Suprapubic skin (tissue), 4 donors: ENCODE measurements around the gene PXYLP1. TPM values are rescaled to one million over a fixed set of nuclear protein-coding genes. Genes with fewer than 3 reads are reported as not detected.

Experiments used
- DNase-seq, 2 donors: peaks; one replicate each; pipeline ENCODE4 v3.0.0-alpha.2; 2019; ENCODE audit warnings: low spot score in 2 of 2
- H3K27ac ChIP-seq: fragments of 200-600 bp; sonication (generic); one replicate; pipeline ENCODE4 v1.5.1; 2019
- H3K27me3 ChIP-seq: fragments of 200-600 bp; sonication (generic); one replicate; pipeline ENCODE4 v1.5.1; 2019
- H3K36me3 ChIP-seq: fragments of 200-600 bp; sonication (generic); one replicate; pipeline ENCODE4 v1.5.1; 2019
- H3K4me1 ChIP-seq: fragments of 200-600 bp; sonication (generic); one replicate; pipeline ENCODE4 v1.5.1; 2019
- H3K4me3 ChIP-seq: fragments of 200-600 bp; sonication (generic); one replicate; pipeline ENCODE4 v1.5.1; 2019; ENCODE audit warnings: mild to moderate bottlenecking
- H3K9me3 ChIP-seq: fragments of 200-600 bp; sonication (generic); one replicate; pipeline ENCODE4 v1.5.1; 2019
- CTCF ChIP-seq, 2 donors: fragments of 200-600 bp in 1 of 2; fragments of 450-650 bp in 1 of 2; sonication (generic) in 1 of 2; IDR thresholded peaks; one replicate each; pipeline ENCODE4 v1.5.1; 2016 to 2019; ENCODE audit warnings: antibody characterized with exemption in 2 of 2, mild to moderate bottlenecking in 1 of 2, moderate library complexity in 1 of 2
- EP300 ChIP-seq: sonication (generic); formaldehyde crosslinking; IDR thresholded peaks from one replicate; pipeline ENCODE4 v1.6.1; 2017; ENCODE audit warnings: antibody characterized with exemption
- POLR2A ChIP-seq, 2 donors: fragments of 450-650 bp; IDR thresholded peaks; one replicate each; pipeline ENCODE4 v1.6.1; 2017; ENCODE audit warnings: antibody characterized with exemption in 2 of 2, mild to moderate bottlenecking in 2 of 2, moderate library complexity in 2 of 2
- POLR2AphosphoS5 ChIP-seq, 3 donors: sonication (generic); formaldehyde crosslinking; IDR thresholded peaks; one replicate each; pipeline ENCODE4 v1.6.1; 2017; ENCODE audit warnings: antibody characterized with exemption in 3 of 3
- WGBS: methylation state at CpG from one replicate; pipeline ENCODE4 v1.1.5; 2018; 5-methylcytosine and 5-hydroxymethylcytosine counted together
- total RNA-seq, 4 donors: library from RNA; depleted of rRNA; stranded (reverse); fragments of >200 nt; gene quantifications; one replicate each; pipeline ENCODE4 v1.1.0, GENCODE V29; 2016

PXYLP1 gene
- total RNA-seq, 4 donors from 2014 or later: 6.7 to 11.8 (median 9.5) TPM

- no peaks in the 10 kb centered on the region for H3K4me1 ChIP-seq
- no peak overlapping the region for H3K4me3 ChIP-seq
- no peaks in the 10 kb centered on the region for H3K36me3 ChIP-seq
- H3K27ac ChIP-seq: no peak overlapping the region
- 88% methylated on average over 4 of the region's 4 CpGs for WGBS
- no peaks in the 10 kb centered on the region for H3K9me3 ChIP-seq
- no peak for DNase-seq
- no peaks in the 10 kb centered on the region for H3K27me3 ChIP-seq
- TF ChIP-seq CTCF (IDR thresholded peaks at IDR 0.05) (no peak), POLR2AphosphoS5 (IDR thresholded peaks at IDR 0.05) (no peak), EP300 (no peak), POLR2A (IDR thresholded peaks at IDR 0.05) (no peak)
These were observed 19.2 kb downstream of the PXYLP1 start for GRCh38 chr3:141250828-141251227.

GRCh38 chr3:141253326-141253725, 21.7 kb downstream of the PXYLP1 start:
- Histone ChIP-seq H3K27ac (no peak overlapping the region), H3K9me3 (no peaks in the 10 kb centered on the region), H3K4me3 (no peak overlapping the region), H3K27me3 (no peaks in the 10 kb centered on the region), H3K36me3 (no peaks in the 10 kb centered on the region), H3K4me1 (no peaks in the 10 kb centered on the region)
- 92% methylated on average over 2 of the region's 2 CpGs for WGBS
- no peak for DNase-seq
- no peak for TF ChIP-seq EP300
- TF ChIP-seq POLR2A (IDR thresholded peaks at IDR 0.05): no peak
- TF ChIP-seq CTCF (IDR thresholded peaks at IDR 0.05): no peak
- TF ChIP-seq POLR2AphosphoS5 (IDR thresholded peaks at IDR 0.05): no peak

DNA sequence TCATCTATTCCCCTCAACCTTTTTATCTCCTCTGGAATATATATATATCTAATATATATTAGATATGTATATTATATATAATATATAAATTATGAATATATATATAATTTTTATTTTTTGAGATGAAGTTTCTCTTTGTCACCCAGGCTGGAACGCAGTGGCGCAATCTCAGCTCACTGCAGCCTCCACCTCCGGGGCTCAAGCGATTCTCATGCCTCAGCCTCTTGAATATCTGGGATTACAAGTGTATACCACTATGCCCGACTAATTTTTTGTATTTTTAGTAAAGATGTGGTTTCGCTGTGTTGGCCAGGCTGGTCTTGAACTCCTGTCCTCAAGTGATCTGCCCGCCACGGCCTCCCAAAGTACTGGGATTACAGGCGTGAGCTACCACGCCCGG, 22.2 kb downstream of the PXYLP1 start:
- DNase-seq: no peak
- no peaks in the 10 kb centered on the region for H3K27me3 ChIP-seq

GRCh38 chr3:141255137-141255845, 23.7 kb downstream of the PXYLP1 start:
- DNase-seq: no peak
- Histone ChIP-seq H3K4me1 (no peaks in the 10 kb centered on the region), H3K27me3 (no peaks in the 10 kb centered on the region), H3K36me3 (no peaks in the 10 kb centered on the region), H3K4me3 (no peak overlapping the region), H3K9me3 (no peaks in the 10 kb centered on the region), H3K27ac (no peak overlapping the region)
- WGBS: 78% methylated on average over 5 of the region's 5 CpGs
- TF ChIP-seq CTCF (IDR thresholded peaks at IDR 0.05) (no peak), POLR2A (IDR thresholded peaks at IDR 0.05) (no peak), EP300 (no peak), POLR2AphosphoS5 (IDR thresholded peaks at IDR 0.05) (no peak)

More for the DNA sequence above, 22.2 kb downstream of the PXYLP1 start:
- no peak for TF ChIP-seq POLR2AphosphoS5 (IDR thresholded peaks at IDR 0.05)
- Histone ChIP-seq H3K4me3 (no peak overlapping the region), H3K27ac (no peak overlapping the region), H3K4me1 (no peaks in the 10 kb centered on the region), H3K9me3 (no peaks in the 10 kb centered on the region), H3K36me3 (no peaks in the 10 kb centered on the region)
- 95% methylated on average over 11 of the region's 11 CpGs for WGBS

DNA sequence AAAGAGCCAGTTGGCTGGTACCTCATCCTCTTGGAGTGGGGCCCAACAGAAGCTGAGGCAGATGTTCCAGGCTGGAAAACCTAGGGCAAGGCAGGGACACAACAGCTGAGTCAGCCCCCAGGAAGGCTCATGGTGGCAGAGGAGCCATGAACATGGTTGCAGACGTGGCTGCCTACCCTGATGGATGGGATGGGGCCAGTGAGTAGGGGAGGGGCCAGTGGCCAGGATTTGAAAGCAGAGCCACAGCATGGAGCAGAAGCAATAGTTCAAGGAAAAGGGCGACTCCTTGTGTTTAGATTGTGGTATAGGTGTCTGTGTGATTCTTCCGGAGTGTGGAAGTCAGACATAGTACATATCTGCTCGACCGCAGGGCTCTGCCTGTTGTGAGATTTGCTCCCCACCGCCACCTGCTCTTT, 24.2 kb downstream of the PXYLP1 start:
- DNase-seq: no peak

More for the DNA sequence above, 24.2 kb downstream of the PXYLP1 start:
- H3K27me3 ChIP-seq: no peaks in the 10 kb centered on the region
- 73% methylated on average over 6 of the region's 6 CpGs for WGBS
- no peak overlapping the region for H3K27ac ChIP-seq
- TF ChIP-seq POLR2A (IDR thresholded peaks at IDR 0.05): no peak
- TF ChIP-seq CTCF (IDR thresholded peaks at IDR 0.05): no peak
- H3K4me3 ChIP-seq: no peak overlapping the region
- H3K4me1 ChIP-seq: no peaks in the 10 kb centered on the region
- H3K9me3 ChIP-seq: no peaks in the 10 kb centered on the region
- peaks cover 2% of the 10 kb centered on the region for H3K36me3 ChIP-seq
